Activated CD4-positive, alpha-beta T cell treated with anti-CD3 and anti-CD28 coated beads, Interleukin-2, amount 50 U/mL, for 16 hours (primary cell): ENCODE measurements around the gene PLD1.

Source experiments
- DNase-seq: peaks from one replicate; pipeline ENCODE4 v3.0.0-alpha.2; 2020

Gene PLD1

GRCh38 chr3:171744158-171744741, 66.0 kb downstream of the PLD1 start:
- no peak for DNase-seq

GRCh38 chr3:171743327-171744157, 66.7 kb downstream of the PLD1 start:
- DNase-seq = no peak

- DNase-seq = no peak
Measured at GRCh38 chr3:171741377-171741776, 68.9 kb downstream of the PLD1 start.

GRCh38 chr3:171736556-171736955, 73.7 kb downstream of the PLD1 start:
- DNase-seq = no peak

- no peak for DNase-seq
Measured at GRCh38 chr3:171733561-171733960, 76.7 kb downstream of the PLD1 start.

GRCh38 chr3:171732756-171733155, 77.5 kb downstream of the PLD1 start:
- no peak for DNase-seq

- DNase-seq = no peak
Measured at GRCh38 chr3:171731691-171732090, 78.6 kb downstream of the PLD1 start.

- DNase-seq = no peak
Measured at GRCh38 chr3:171729452-171730334, 80.6 kb downstream of the PLD1 start.

- no peak for DNase-seq
Measured at GRCh38 chr3:171727288-171727687, 83.0 kb downstream of the PLD1 start.

GRCh38 chr3:171718493-171719185, 91.6 kb downstream of the PLD1 start:
- no peak for DNase-seq

GRCh38 chr3:171715155-171715554, 95.1 kb downstream of the PLD1 start:
- DNase-seq = no peak

- DNase-seq = no peak
Measured at GRCh38 chr3:171712171-171712938, 97.9 kb downstream of the PLD1 start.

GRCh38 chr3:171711461-171712170, 98.7 kb downstream of the PLD1 start:
- no peak for DNase-seq

- DNase-seq = no peak
Measured at GRCh38 chr3:171710359-171710758, 99.9 kb downstream of the PLD1 start.

- no peak for DNase-seq
Measured at GRCh38 chr3:171704814-171705213, 105.5 kb downstream of the PLD1 start.

- DNase-seq = peak; percentile 16
Measured at GRCh38 chr3:171704002-171704401, 106.3 kb downstream of the PLD1 start.

GRCh38 chr3:171703144-171703543, 107.1 kb downstream of the PLD1 start:
- no peak for DNase-seq

GRCh38 chr3:171700653-171701052, 109.6 kb downstream of the PLD1 start:
- DNase-seq = no peak

GRCh38 chr3:171700157-171700556, 110.1 kb downstream of the PLD1 start:
- no peak for DNase-seq

- DNase-seq = no peak
Measured at GRCh38 chr3:171699601-171700000, 110.7 kb downstream of the PLD1 start.

- no peak for DNase-seq
Measured at GRCh38 chr3:171696805-171697204, 113.5 kb downstream of the PLD1 start.
